Measurements from ENCODE around the gene CLEC4A. TPM values are rescaled to one million over a fixed set of nuclear protein-coding genes. Genes with fewer than 3 reads are reported as not detected.

CLEC4A gene
- total and polyA plus RNA-seq, 2 of the 8 experiments (the other 6 are each of a cell fraction or from before 2014, with no cell fraction given): 0.41 to 0.44 TPM

GRCh38 chr12:8081251-8081920 is 42.0 kb upstream of the CLEC4A start (continued):
- no peak for TF ChIP-seq SIN3A (conservative IDR thresholded peaks at IDR 0.05 in 1 of 2, IDR thresholded peaks at IDR 0.05 in 1 of 2; ENCODE audit: low read depth in 1 of 2, low read length in 2 of 2)
